GM19438 (cell line): ENCODE data around the gene ROBO1.

Source experiments
- ATAC-seq: cut with Tn5 transposase; IDR thresholded peaks from one replicate; pipeline ENCODE4 v1.9.1; 2021; ENCODE audit warnings: low read depth; ENCODE audit not compliant: unreplicated experiment

The ROBO1 gene

DNA sequence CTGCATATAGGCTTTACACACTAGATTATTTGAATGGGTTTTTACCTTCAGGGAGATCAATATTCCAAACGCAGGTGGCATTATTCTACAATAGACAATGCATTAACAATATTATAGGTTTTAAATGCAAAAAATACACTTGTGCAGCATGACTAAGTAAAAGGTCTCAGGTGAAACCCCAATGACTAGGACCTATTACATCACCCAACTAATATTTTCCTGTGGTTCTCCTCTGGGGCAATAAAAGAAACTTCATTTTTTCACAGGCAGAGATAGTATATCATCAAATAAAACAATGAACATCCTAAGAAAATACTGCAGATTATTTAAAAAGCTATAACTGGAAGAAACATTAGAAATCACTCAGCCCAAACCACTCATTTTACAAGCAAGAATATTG lies 375.3 kb downstream of the ROBO1 start:
- ATAC-seq, result no peak

DNA sequence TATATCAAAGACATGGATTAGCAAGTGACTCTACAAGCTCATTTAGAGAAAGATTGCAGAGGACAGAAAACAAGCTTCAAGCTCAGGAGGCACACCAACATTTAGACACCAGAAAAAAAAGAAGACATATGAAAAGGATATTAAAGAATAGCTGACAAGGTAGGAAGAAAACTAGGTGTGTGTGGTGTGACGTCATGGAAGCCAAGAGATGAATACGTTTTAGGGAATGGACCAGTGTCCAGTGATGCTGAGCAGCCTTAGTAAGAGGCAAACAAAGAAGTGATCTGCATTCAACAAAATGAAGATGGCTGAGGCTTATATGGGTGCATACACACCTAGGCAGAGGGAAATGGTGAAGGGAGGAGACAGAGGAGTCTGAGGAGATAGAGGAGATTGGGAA lies 377.4 kb downstream of the ROBO1 start:
- ATAC-seq, result no peak

GRCh38 chr3:79385211-79385610 lies 382.6 kb downstream of the ROBO1 start:
- ATAC-seq, result no peak

GRCh38 chr3:79383402-79384012 lies 384.3 kb downstream of the ROBO1 start:
- ATAC-seq, result no peak

- no peak for ATAC-seq
These were observed 387.2 kb downstream of the ROBO1 start for GRCh38 chr3:79380581-79380980.

GRCh38 chr3:79378064-79378463 lies 389.7 kb downstream of the ROBO1 start:
- no peak for ATAC-seq

GRCh38 chr3:79369306-79369705 lies 398.5 kb downstream of the ROBO1 start:
- no peak for ATAC-seq

GRCh38 chr3:79368403-79368802 lies 399.4 kb downstream of the ROBO1 start:
- ATAC-seq, result no peak

- no peak for ATAC-seq
These were observed 400.0 kb downstream of the ROBO1 start for GRCh38 chr3:79367803-79368202.

- no peak for ATAC-seq
These were observed 400.7 kb downstream of the ROBO1 start for GRCh38 chr3:79367066-79367465.

DNA sequence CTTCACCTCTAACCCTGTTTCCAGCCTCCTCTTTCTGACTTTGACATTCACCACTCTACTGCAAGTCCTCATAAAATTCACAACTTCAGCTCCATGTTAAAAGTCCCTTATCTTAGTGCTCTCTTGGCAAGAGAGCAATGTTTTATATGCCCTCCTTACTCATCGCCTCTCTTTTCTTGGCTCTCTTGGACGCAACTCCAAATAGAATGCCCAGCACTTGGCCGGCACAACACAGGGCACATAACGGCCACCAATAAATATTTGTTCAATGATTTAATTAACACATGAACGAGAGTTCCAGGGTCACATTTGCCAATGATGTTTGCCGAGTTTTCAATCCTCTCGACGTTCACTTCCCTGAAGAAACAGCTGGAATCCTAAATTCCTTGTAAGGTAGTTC lies 401.4 kb downstream of the ROBO1 start:
- no peak for ATAC-seq

- no peak for ATAC-seq
These were observed 403.0 kb downstream of the ROBO1 start for GRCh38 chr3:79364784-79365183.

GRCh38 chr3:79362571-79363270 lies 405.1 kb downstream of the ROBO1 start:
- ATAC-seq, result no peak

DNA sequence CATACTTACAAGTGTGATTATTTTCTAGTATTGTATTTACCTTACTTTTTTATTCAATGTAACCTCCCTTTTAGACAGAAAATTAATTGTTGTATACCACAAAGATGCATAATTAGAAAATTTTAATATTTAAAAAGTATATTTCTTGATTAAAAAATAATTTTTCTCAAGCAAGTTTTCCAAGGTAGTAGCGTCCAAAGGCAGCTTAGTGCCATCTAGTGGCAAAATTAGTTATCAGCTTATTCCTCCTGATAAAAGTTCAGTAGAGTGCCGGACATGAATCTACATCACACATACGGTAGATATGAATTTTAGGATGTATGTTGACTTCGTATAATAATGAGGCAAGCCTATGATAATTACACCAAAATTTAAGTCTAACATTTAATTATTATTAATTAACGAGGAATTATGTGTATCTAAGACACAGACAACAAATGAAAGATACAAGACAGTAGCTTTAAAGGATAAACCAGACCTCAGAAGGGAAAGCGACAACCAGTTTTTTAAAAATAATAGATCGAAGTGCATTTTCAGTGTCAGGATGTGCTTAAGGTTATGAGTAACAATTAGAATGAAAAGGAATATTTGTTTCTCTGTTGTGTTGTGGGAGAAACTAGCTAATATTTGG lies 405.9 kb downstream of the ROBO1 start:
- ATAC-seq, result no peak

GRCh38 chr3:79358327-79358726 lies 409.5 kb downstream of the ROBO1 start:
- ATAC-seq, result no peak

DNA sequence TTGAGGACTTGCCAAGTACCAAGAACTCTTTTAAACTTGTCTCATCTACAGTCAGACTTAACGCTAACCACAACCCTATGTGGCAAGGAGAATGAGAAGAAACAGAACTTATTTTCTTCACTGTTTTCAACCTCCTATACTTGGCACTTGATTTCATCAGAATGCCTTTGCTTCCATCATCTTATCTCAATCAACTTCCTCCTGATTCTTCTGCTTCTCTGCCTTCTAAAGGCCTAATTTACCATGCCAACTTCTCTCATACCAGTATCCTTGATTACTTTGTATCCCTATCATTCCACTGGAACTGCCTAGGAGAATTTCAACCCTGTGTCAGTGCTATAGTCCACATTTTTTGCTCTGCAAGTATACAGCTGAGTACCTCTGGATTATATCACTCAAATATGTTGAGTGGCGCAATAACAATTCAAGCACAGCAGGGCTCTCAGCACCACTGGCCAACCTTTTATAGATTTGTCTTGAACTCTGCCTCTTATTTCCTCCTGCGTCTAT lies 413.6 kb downstream of the ROBO1 start:
- no peak for ATAC-seq

- no peak for ATAC-seq
These were observed 416.1 kb downstream of the ROBO1 start for GRCh38 chr3:79351699-79352098.

- no peak for ATAC-seq
These were observed 422.6 kb downstream of the ROBO1 start for GRCh38 chr3:79344876-79345871.

- ATAC-seq, result no peak
These were observed 425.8 kb downstream of the ROBO1 start for GRCh38 chr3:79341961-79342360.

DNA sequence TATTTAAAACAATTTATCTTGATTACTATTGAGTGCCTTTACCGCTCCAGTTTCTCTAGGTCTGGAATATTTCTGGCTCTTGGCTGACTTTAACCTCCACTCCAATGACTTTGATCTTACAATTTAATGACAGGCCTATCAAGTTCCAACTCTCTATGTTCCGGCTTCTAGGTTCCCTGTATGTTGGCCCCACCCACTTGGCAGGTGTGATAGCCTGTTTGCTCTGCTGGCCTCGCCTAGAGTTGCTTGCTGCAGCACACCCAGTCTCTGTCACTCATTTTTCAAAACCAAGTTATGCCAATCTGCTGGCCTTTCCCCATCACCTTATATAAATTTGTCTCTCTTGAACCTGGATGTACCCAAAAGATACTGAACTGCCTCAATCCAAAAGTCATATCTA lies 428.0 kb downstream of the ROBO1 start:
- ATAC-seq, result no peak

- ATAC-seq, result no peak
These were observed 430.0 kb downstream of the ROBO1 start for GRCh38 chr3:79337798-79338197.
